HEK293T (cell line): ENCODE results near the gene TRMT6.

Source experiments
- CTCF ChIA-PET: fragments of 350-600 bp; formaldehyde crosslinking; extraction: SDS; loops from one replicate; lab custom pipeline; 2021; ENCODE audit warnings: antibody characterized with exemption, inconsistent platforms; lab: Yijun Ruan, JAX
- POLR2A ChIA-PET: fragments of 350-600 bp; formaldehyde crosslinking; extraction: SDS; loops from one replicate; lab custom pipeline; 2020; ENCODE audit warnings: antibody characterized with exemption, inconsistent platforms; lab: Yijun Ruan, JAX
- DNase-seq: peaks from one replicate; pipeline ENCODE4 v3.0.0; 2012; ENCODE audit warnings: mixed read lengths; ENCODE audit errors: extremely low spot score
- ARNT ChIP-seq: fragments of 450-650 bp; IDR thresholded peaks from 2 replicates; pipeline ENCODE4 v1.6.1; 2017; ENCODE audit warnings: mild to moderate bottlenecking
- BHLHE40 ChIP-seq: fragments of 450-650 bp; IDR thresholded peaks from 2 replicates; pipeline ENCODE4 v1.6.1; 2016; ENCODE audit warnings: mild to moderate bottlenecking, moderate library complexity, borderline replicate concordance
- CTBP1 ChIP-seq: fragments of 450-650 bp; IDR thresholded peaks from 2 replicates; pipeline ENCODE4 v1.6.1; 2016; ENCODE audit warnings: borderline replicate concordance
- ELF4 ChIP-seq: fragments of 450-650 bp; IDR thresholded peaks from 2 replicates; pipeline ENCODE4 v1.6.1; 2017; ENCODE audit warnings: antibody characterized with exemption
- FOXA1 ChIP-seq: fragments of 450-650 bp; IDR thresholded peaks from 2 replicates; pipeline ENCODE4 v1.6.1; 2016; ENCODE audit warnings: mild to moderate bottlenecking
- FOXK2 ChIP-seq: fragments of 450-650 bp; IDR thresholded peaks from 2 replicates; pipeline ENCODE4 v1.6.1; 2016; ENCODE audit warnings: mild to moderate bottlenecking
- FOXM1 ChIP-seq: fragments of 450-650 bp; IDR thresholded peaks from 2 replicates; pipeline ENCODE4 v1.6.1; 2017; ENCODE audit warnings: mild to moderate bottlenecking, borderline replicate concordance
- HDGF ChIP-seq: fragments of 450-650 bp; IDR thresholded peaks from 2 replicates; pipeline ENCODE4 v1.6.1; 2017; ENCODE audit warnings: antibody characterized with exemption, borderline replicate concordance
- L3MBTL2 ChIP-seq: fragments of 450-650 bp; conservative IDR thresholded peaks from 2 replicates; pipeline ENCODE4 v1.6.1; 2016; ENCODE audit warnings: mild to moderate bottlenecking
- LEF1 ChIP-seq: fragments of 450-650 bp; IDR thresholded peaks from 2 replicates; pipeline ENCODE4 v1.6.1; 2017; ENCODE audit warnings: mild to moderate bottlenecking, borderline replicate concordance
- NFRKB ChIP-seq: fragments of 450-650 bp; IDR thresholded peaks from 2 replicates; pipeline ENCODE4 v1.6.1; 2016; ENCODE audit warnings: mild to moderate bottlenecking, moderate library complexity
- PKNOX1 ChIP-seq: fragments of 450-650 bp; IDR thresholded peaks from 2 replicates; pipeline ENCODE4 v1.6.1; 2016
- SP1 ChIP-seq: fragments of 450-650 bp; IDR thresholded peaks from 2 replicates; pipeline ENCODE4 v1.6.1; 2017
- SUZ12 ChIP-seq: fragments of 450-650 bp; IDR thresholded peaks from 2 replicates; pipeline ENCODE4 v1.6.1; 2016; ENCODE audit warnings: mild to moderate bottlenecking
- TARDBP ChIP-seq: fragments of 450-650 bp; IDR thresholded peaks from 2 replicates; pipeline ENCODE4 v1.6.1; 2016
- ZNF384 ChIP-seq: fragments of 450-650 bp; IDR thresholded peaks from 2 replicates; pipeline ENCODE4 v1.6.1; 2016

TRMT6 gene

DNA sequence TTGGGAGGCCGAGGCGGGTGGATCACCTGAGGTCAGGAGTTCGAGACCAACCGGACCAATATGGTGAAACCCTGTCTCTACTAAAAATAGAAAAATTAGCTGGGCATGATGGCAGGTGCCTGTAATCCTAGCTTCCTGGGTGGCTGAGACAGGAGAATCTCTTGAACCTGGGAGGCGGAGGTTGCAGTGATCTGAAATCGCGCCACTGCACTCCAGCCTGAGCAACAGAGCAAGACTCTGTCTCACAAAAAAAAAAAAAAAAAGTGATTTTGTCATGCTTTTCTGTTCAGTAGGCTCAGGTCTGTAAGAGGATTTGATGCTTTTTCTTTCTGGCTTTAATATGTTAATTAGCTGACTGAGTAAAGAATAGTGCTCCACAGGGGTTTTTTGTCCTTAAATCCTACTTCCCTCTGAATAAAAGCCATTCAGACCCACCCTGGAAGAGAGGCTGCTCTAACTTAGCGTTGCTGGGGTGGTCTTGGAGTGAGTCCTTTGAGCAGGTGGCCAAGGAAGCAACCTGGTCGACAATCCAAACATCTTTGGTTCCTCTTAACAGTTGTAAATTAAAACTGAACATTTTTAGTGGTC is 19.1 kb upstream of the TRMT6 start:
- POLR2A ChIA-PET: no interaction called here
- TF ChIP-seq LEF1: no peak
- TF ChIP-seq TARDBP: no peak
- TF ChIP-seq CTBP1: no peak
- TF ChIP-seq FOXA1: no peak
- TF ChIP-seq NFRKB: no peak
- CTCF ChIA-PET: interaction anchor here (0.5 kb wide), 1 partner anchor 441 kb away, joined by 4 read pairs; no protein-coding TSS in a partner anchor
- DNase-seq: no peak

DNA sequence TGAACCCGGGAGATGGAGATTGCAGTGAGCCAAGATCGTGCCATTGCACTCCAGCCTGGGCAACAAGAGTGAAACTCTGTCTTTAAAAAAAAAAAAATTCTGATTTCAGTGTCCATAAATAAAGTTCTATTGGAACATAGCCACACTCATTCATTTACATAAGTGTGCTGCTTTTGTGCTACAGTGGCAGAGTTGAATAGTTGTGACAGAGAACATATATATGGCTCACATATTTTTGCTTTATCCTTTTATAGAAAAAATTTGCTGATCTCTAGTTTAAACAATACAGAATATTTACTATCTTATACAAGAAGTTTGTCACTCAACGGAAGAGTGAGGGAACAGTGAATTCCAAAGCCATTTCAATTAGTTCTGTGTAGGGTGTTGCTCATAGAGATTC is 18.1 kb upstream of the TRMT6 start:
- TF ChIP-seq ARNT: no peak
- TF ChIP-seq BHLHE40: no peak
- no peak for TF ChIP-seq FOXM1
- TF ChIP-seq NFRKB: no peak
- no peak for TF ChIP-seq HDGF
- TF ChIP-seq FOXA1: no peak
- no peak for TF ChIP-seq SP1
- no peak for TF ChIP-seq CTBP1
- no peak for TF ChIP-seq LEF1
- TF ChIP-seq PKNOX1: no peak
- TF ChIP-seq L3MBTL2: no peak
- no peak for TF ChIP-seq TARDBP
- TF ChIP-seq SUZ12: no peak
- no peak for TF ChIP-seq ZNF384
- TF ChIP-seq FOXK2: no peak
- no peak for TF ChIP-seq ELF4
- POLR2A ChIA-PET: no interaction called here
- CTCF ChIA-PET: no interaction called here
- DNase-seq: no peak

DNA sequence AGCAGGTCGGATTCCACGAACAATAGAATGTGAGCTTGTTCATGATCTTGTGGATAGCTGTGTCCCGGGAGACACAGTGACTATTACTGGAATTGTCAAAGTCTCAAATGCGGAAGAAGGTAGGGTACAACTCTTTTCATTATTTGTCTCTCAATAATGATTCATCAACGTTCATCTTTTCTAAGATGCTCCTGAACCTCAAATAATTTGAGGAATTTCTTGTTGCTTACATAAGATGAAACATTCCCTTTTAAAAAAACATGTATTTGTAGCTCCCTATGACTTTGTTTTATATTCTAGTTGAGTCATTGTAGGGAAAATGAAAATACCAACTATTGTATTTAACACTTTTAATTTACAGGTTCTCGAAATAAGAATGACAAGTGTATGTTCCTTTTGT is 17.1 kb upstream of the TRMT6 start:
- ChIA-PET POLR2A (no interaction called here), CTCF (no interaction called here)
- TF ChIP-seq TARDBP (no peak), FOXM1 (no peak), HDGF (no peak), SUZ12 (no peak), ARNT (no peak), BHLHE40 (no peak), FOXA1 (no peak), CTBP1 (no peak)
- DNase-seq: no peak

GRCh38 chr20:5949943-5950270 is 426 bp downstream of the TRMT6 start:
- CTCF ChIA-PET: no interaction called here

GRCh38 chr20:5947276-5947675 is 3.1 kb downstream of the TRMT6 start:
- ChIA-PET CTCF (no interaction called here), POLR2A (no interaction called here)
- DNase-seq: no peak
- TF ChIP-seq SP1 (no peak), LEF1 (no peak), CTBP1 (no peak), ELF4 (no peak), FOXA1 (no peak), BHLHE40 (no peak), PKNOX1 (no peak), NFRKB (no peak), L3MBTL2 (no peak), FOXM1 (no peak), ZNF384 (no peak), SUZ12 (no peak), HDGF (no peak)

More at GRCh38 chr20:5949943-5950270, 426 bp downstream of the TRMT6 start:
- TF ChIP-seq PKNOX1 (no peak), TARDBP (no peak), BHLHE40 (no peak)
- peak; percentile 18 for DNase-seq
- POLR2A ChIA-PET: no interaction called here

GRCh38 chr20:5945963-5946362 is 4.4 kb downstream of the TRMT6 start:
- DNase-seq: no peak
- ChIA-PET CTCF (no interaction called here), POLR2A (no interaction called here)
- TF ChIP-seq FOXM1: no peak
- no peak for TF ChIP-seq LEF1
- TF ChIP-seq HDGF: no peak
- TF ChIP-seq PKNOX1: no peak
- TF ChIP-seq ARNT: no peak
- no peak for TF ChIP-seq SP1
